HepG2 (cell line): ENCODE measurements around the gene ARID5B. TPM values are rescaled to one million over a fixed set of nuclear protein-coding genes. Genes with fewer than 3 reads are reported as not detected.

ENCODE experiments used
- ATAC-seq: fragments of 200-7000 bp; cut with Tn5 transposase; 3 replicates; pipeline ENCODE4 v1.9.1; 2020; ENCODE audit warnings: mild to moderate bottlenecking, moderate library complexity
- BruUV-seq: library from RNA; stranded (reverse); fragments of 400-500 nt; replicated peaks from 2 replicates; lab custom pipeline; 2021; lab: Mats Ljungman, UMichigan
- CTCF ChIA-PET: fragments of 300-600 bp; formaldehyde crosslinking; extraction: SDS; loops from one replicate; lab custom pipeline; 2021; ENCODE audit warnings: low total read pairs, inconsistent platforms, low intra/inter-chr PET ratio; lab: Yijun Ruan, JAX
- POLR2A ChIA-PET: fragments of 350-600 bp; sonication (Branson Sonifier 250); formaldehyde crosslinking; loops from one replicate; lab custom pipeline; 2020; ENCODE audit warnings: antibody characterized with exemption, inconsistent platforms; lab: Yijun Ruan, JAX
- DNase-seq: peaks from one replicate; pipeline ENCODE4 v3.0.0-alpha.2; 2015; ENCODE audit warnings: low spot score
- FAIRE-seq: peaks from 3 replicates; lab custom pipeline; 2011; peaks lifted over from hg19 to GRCh38; lab: Jason Lieb, UNC
- H2AFZ ChIP-seq: one replicate; pipeline ENCODE4 v1.6.1; 2011; ENCODE audit warnings: low read length, inconsistent platforms
- H3K27ac ChIP-seq: fragments of 300-600 bp; 3 replicates; pipeline ENCODE4 v1.8.0; 2011; ENCODE audit warnings: mixed run types, mild to moderate bottlenecking, mixed read lengths, low read length, inconsistent platforms; ENCODE audit not compliant: insufficient read depth; ENCODE audit errors: extremely low read length
- H3K27me3 ChIP-seq, 2 experiments: fragments of 200-600 bp in 1 of 2; 2 replicates in 1 of 2; 3 replicates in 1 of 2; pipeline versions ENCODE4 v1.6.0 to v1.8.0; 2011; ENCODE audit warnings: low read length in 2 of 2, mild to moderate bottlenecking in 2 of 2, moderate library complexity in 2 of 2, inconsistent platforms in 1 of 2; ENCODE audit not compliant: insufficient read depth in 2 of 2, control insufficient read depth in 1 of 2
- H3K36me3 ChIP-seq, 2 experiments: fragments of 200-600 bp in 1 of 2; replicated peaks in 1 of 2; 2 replicates in 1 of 2; 3 replicates in 1 of 2; pipeline versions ENCODE4 v1.5.1 to v1.8.0; 2011; ENCODE audit warnings: low read length in 2 of 2, inconsistent platforms in 1 of 2; ENCODE audit not compliant: insufficient read depth in 2 of 2, control insufficient read depth in 1 of 2
- H3K4me1 ChIP-seq: 2 replicates; pipeline ENCODE4 v1.5.1; 2012; ENCODE audit warnings: low read length, inconsistent platforms; ENCODE audit not compliant: insufficient read depth
- H3K4me2 ChIP-seq: 2 replicates; pipeline ENCODE4 v1.6.0; 2011; ENCODE audit warnings: low read depth, low read length, inconsistent platforms
- H3K4me3 ChIP-seq, 3 experiments: fragments of 200-600 bp in 1 of 3; sonication (generic), shearing (Covaris generic) in 1 of 3; replicated peaks in 1 of 3; 2 replicates each; pipeline ENCODE4 v1.5.1; 2011 to 2016; ENCODE audit warnings: low read length in 3 of 3, inconsistent platforms in 2 of 3, low read depth in 2 of 3, mild to moderate bottlenecking in 2 of 3, control low read depth in 1 of 3, mixed read lengths in 1 of 3; ENCODE audit not compliant: insufficient read depth in 1 of 3
- H3K79me2 ChIP-seq: one replicate; pipeline ENCODE4 v1.6.1; 2011; ENCODE audit warnings: low read length, inconsistent platforms; ENCODE audit not compliant: insufficient read depth
- H3K9ac ChIP-seq: 2 replicates; pipeline ENCODE4 v1.6.0; 2011; ENCODE audit warnings: mild to moderate bottlenecking, low read depth, low read length, inconsistent platforms; ENCODE audit not compliant: insufficient read depth
- H3K9me3 ChIP-seq: 2 replicates; pipeline ENCODE4 v1.5.1; 2012; ENCODE audit warnings: mild to moderate bottlenecking, low read length
- H4K20me1 ChIP-seq: 2 replicates; pipeline ENCODE4 v1.6.0; 2011; ENCODE audit warnings: inconsistent platforms, mild to moderate bottlenecking, low read length, moderate library complexity; ENCODE audit not compliant: insufficient read depth
- MEF2D ChIP-seq: sonication (generic); formaldehyde crosslinking; IDR thresholded peaks from 2 replicates; pipeline ENCODE4 v1.5.1; 2020; ENCODE audit warnings: mild to moderate bottlenecking, missing genetic modification reagents
- ZFX ChIP-seq: sonication (generic); formaldehyde crosslinking; IDR thresholded peaks from 2 replicates; pipeline ENCODE4 v1.4.0; 2020; ENCODE audit warnings: mild to moderate bottlenecking, low read depth, missing genetic modification reagents, moderate library complexity
- WGBS: methylation state at CpG from one replicate; pipeline ENCODE4 v1.1.6; 2017; ENCODE audit warnings: low lambda C conversion rate; 5-methylcytosine and 5-hydroxymethylcytosine counted together
- in situ Hi-C: cut with HindIII; loops from 2 replicates; pipeline ENCODE4 v1.10.0; 2017; ENCODE audit warnings: low pct_unique_long_range_greater_than_20kb; ENCODE audit not compliant: extremely low pct_ligation_motif_present
- intact Hi-C: fragments of 100-400 bp; cut with micrococcal nuclease; formaldehyde crosslinking; loops from one replicate; pipeline ENCODE4 v1.10.0; 2022; ENCODE audit not compliant: unreplicated experiment
- polyA plus RNA-seq, 8 experiments: library from polyadenylated mRNA; depleted of rRNA in 3 of 8; stranded (reverse) in 7 of 8; unstranded in 1 of 8; fragments of >200 nt; fragmentation: Illumina TruSeq in 4 of 8; extraction: Trizol in 4 of 8; gene quantifications; 2 replicates each; pipeline versions ENCODE4 v1.2.1 to v1.2.3, GENCODE V29; 2011 to 2016; ENCODE audit warnings: low read depth in 4 of 8, missing spikeins in 1 of 8, mixed read lengths in 1 of 8; ENCODE audit not compliant: insufficient read depth in 1 of 8
- total RNA-seq, 5 experiments: library from RNA; depleted of rRNA; stranded (reverse); fragments of >200 nt; fragmentation: Illumina TruSeq; extraction: Trizol; gene quantifications; 2 replicates each; pipeline ENCODE4 v1.2.3, GENCODE V29; 2016; ENCODE audit warnings: low read depth in 1 of 5
- TF ChIP-seq, protein P1 (sequence below): sonication (generic); formaldehyde crosslinking; IDR thresholded peaks from 2 replicates; pipeline ENCODE4 v1.4.0; 2020; ENCODE audit warnings: mild to moderate bottlenecking, missing genetic modification reagents
- TF ChIP-seq, protein P2 (sequence below): sonication (generic); formaldehyde crosslinking; IDR thresholded peaks from 2 replicates; pipeline ENCODE4 v1.4.0; 2020; ENCODE audit warnings: missing genetic modification reagents
- TF ChIP-seq, protein P3 (sequence below): sonication (generic); formaldehyde crosslinking; IDR thresholded peaks from 2 replicates; pipeline ENCODE4 v1.5.1; 2020; ENCODE audit warnings: missing genetic modification reagents, mild to moderate bottlenecking, borderline replicate concordance

ARID5B gene
- total and polyA plus RNA-seq, 2 of the 13 experiments (the other 11 are each of a cell fraction or from before 2014, with no cell fraction given) = 6.2 to 21.1 TPM

DNA sequence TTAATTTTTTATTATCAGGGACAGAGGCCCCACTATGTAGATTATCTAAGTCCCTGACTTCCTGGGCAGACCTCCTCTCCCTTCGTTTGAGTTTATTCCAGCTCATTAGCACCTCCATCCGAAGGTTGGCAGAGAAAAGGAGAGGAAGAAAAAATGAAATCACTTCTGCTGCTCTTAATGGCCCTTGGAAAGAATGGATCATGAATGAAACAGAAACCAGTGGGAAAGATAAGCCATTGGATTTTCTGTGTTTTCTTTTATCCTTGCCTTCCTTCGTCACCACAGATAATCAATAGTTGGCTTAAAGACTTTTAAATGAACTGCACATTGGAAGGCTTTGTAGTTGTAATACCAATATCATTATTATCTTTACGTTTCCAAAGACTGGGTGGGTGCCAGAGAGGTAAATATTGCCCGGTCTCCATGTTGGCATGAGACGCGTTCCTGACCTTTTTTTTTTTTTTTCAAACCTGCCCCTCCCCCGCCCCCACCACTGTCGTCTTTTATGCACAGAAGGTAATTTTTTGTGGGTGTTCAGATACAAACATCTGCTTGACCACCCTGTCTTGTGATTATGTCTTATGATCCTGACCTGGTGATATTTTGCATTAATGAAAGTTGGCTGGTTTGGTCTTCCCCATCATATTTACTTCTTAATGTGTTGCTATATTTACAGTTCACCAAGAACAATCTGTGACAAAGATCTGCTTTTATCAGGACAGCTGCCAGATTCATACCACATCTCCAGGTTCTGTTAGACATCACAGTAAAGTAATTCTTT lies 116.8 kb downstream of the ARID5B start:
- ChIA-PET POLR2A (interaction anchor here (1.7 kb wide), 1 partner anchor 10 kb away, joined by 3 read pairs; no protein-coding TSS in a partner anchor), CTCF (no interaction called here)
- no peak overlapping the region for H3K27ac ChIP-seq
- WGBS = 95% methylated on average over 9 of the region's 9 CpGs
- FAIRE-seq (no peak), ATAC-seq (no peak), DNase-seq (no peak)
- peaks cover 36% of the 10 kb centered on the region for H3K4me1 ChIP-seq
- H3K9me3 ChIP-seq = no peaks in the 10 kb centered on the region
- no peaks in the 10 kb centered on the region for H3K79me2 ChIP-seq
- TF ChIP-seq, protein P1, sequence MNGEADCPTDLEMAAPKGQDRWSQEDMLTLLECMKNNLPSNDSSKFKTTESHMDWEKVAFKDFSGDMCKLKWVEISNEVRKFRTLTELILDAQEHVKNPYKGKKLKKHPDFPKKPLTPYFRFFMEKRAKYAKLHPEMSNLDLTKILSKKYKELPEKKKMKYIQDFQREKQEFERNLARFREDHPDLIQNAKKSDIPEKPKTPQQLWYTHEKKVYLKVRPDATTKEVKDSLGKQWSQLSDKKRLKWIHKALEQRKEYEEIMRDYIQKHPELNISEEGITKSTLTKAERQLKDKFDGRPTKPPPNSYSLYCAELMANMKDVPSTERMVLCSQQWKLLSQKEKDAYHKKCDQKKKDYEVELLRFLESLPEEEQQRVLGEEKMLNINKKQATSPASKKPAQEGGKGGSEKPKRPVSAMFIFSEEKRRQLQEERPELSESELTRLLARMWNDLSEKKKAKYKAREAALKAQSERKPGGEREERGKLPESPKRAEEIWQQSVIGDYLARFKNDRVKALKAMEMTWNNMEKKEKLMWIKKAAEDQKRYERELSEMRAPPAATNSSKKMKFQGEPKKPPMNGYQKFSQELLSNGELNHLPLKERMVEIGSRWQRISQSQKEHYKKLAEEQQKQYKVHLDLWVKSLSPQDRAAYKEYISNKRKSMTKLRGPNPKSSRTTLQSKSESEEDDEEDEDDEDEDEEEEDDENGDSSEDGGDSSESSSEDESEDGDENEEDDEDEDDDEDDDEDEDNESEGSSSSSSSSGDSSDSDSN = no peak
- TF ChIP-seq, protein P2, sequence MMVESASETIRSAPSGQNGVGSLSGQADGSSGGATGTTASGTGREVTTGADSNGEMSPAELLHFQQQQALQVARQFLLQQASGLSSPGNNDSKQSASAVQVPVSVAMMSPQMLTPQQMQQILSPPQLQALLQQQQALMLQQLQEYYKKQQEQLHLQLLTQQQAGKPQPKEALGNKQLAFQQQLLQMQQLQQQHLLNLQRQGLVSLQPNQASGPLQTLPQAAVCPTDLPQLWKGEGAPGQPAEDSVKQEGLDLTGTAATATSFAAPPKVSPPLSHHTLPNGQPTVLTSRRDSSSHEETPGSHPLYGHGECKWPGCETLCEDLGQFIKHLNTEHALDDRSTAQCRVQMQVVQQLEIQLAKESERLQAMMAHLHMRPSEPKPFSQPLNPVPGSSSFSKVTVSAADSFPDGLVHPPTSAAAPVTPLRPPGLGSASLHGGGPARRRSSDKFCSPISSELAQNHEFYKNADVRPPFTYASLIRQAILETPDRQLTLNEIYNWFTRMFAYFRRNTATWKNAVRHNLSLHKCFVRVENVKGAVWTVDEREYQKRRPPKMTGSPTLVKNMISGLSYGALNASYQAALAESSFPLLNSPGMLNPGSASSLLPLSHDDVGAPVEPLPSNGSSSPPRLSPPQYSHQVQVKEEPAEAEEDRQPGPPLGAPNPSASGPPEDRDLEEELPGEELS = no peak
- TF ChIP-seq, protein P3, sequence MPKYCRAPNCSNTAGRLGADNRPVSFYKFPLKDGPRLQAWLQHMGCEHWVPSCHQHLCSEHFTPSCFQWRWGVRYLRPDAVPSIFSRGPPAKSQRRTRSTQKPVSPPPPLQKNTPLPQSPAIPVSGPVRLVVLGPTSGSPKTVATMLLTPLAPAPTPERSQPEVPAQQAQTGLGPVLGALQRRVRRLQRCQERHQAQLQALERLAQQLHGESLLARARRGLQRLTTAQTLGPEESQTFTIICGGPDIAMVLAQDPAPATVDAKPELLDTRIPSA (CRISPR knock-in tag) = no peak
- no peak for TF ChIP-seq MEF2D
- TF ChIP-seq ZFX = no peak
- no peak overlapping the region for H3K4me2 ChIP-seq
- H2AFZ ChIP-seq = no peak overlapping the region
- H3K36me3 ChIP-seq = peaks cover 0 to 2% of the 10 kb centered on the region in 2 experiments; a peak in 3 of 5 replicates
- in situ Hi-C loops (no loop called here), intact Hi-C loops (no loop called here)
- no peak overlapping the region for H3K9ac ChIP-seq
- no peaks in the 10 kb centered on the region for H4K20me1 ChIP-seq
- BruUV-seq = no TSS peak
- no peak overlapping the region for H3K4me3 ChIP-seq
- H3K27me3 ChIP-seq = no peaks in the 10 kb centered on the region
